H9 (cell line): ENCODE results near the gene MRPL39. TPM values are rescaled to one million over a fixed set of nuclear protein-coding genes. Genes with fewer than 3 reads are reported as not detected.

ENCODE experiments used
- DNase-seq: peaks from one replicate; pipeline ENCODE4 v3.0.0-alpha.2; 2017
- H2AFZ ChIP-seq: one replicate; pipeline ENCODE4 v1.6.1; 2013; ENCODE audit warnings: mild to moderate bottlenecking, low read length, control low read depth, moderate library complexity
- H2AK5ac ChIP-seq: 2 replicates; pipeline ENCODE4 v1.6.1; 2013; ENCODE audit warnings: low read length, control low read depth, mixed read lengths; ENCODE audit not compliant: insufficient read length
- H2BK120ac ChIP-seq: one replicate; pipeline ENCODE4 v1.6.1; 2013; ENCODE audit warnings: low read depth, mild to moderate bottlenecking, low read length, control low read depth, inconsistent platforms; ENCODE audit not compliant: poor library complexity, severe bottlenecking
- H2BK12ac ChIP-seq: 2 replicates; pipeline ENCODE4 v1.6.1; 2013; ENCODE audit warnings: low read length, control low read depth, mixed read lengths, low read depth; ENCODE audit not compliant: insufficient read length
- H2BK15ac ChIP-seq: 2 replicates; pipeline ENCODE4 v1.6.1; 2013; ENCODE audit warnings: low read depth, low read length, control low read depth
- H2BK20ac ChIP-seq: one replicate; pipeline ENCODE4 v1.6.1; 2013; ENCODE audit warnings: low read depth, mild to moderate bottlenecking, low read length, control low read depth, inconsistent platforms; ENCODE audit not compliant: poor library complexity, severe bottlenecking
- H2BK5ac ChIP-seq: 2 replicates; pipeline ENCODE4 v1.6.1; 2013; ENCODE audit warnings: low read length, control low read depth, mixed read lengths; ENCODE audit not compliant: insufficient read length
- H3K14ac ChIP-seq: 2 replicates; pipeline ENCODE4 v1.6.1; 2013; ENCODE audit warnings: low read length, control low read depth; ENCODE audit not compliant: insufficient read depth
- H3K18ac ChIP-seq: 2 replicates; pipeline ENCODE4 v1.6.1; 2013; ENCODE audit warnings: low read depth, mild to moderate bottlenecking, mixed read lengths, low read length, control low read depth; ENCODE audit not compliant: insufficient read length
- H3K23ac ChIP-seq: 2 replicates; pipeline ENCODE4 v1.6.1; 2013; ENCODE audit warnings: low read length, control low read depth, mixed read lengths, low read depth; ENCODE audit not compliant: insufficient read length
- H3K23me2 ChIP-seq: 2 replicates; pipeline ENCODE4 v1.6.1; 2013; ENCODE audit warnings: low read depth, mild to moderate bottlenecking, mixed read lengths, low read length, control low read depth; ENCODE audit not compliant: insufficient read length, poor library complexity, severe bottlenecking
- H3K27ac ChIP-seq: 2 replicates; pipeline ENCODE4 v1.5.1; 2013; ENCODE audit warnings: low read length, control low read depth, mixed read lengths, low read depth; ENCODE audit not compliant: insufficient read length
- H3K27me3 ChIP-seq: 2 replicates; pipeline ENCODE4 v1.6.1; 2013; ENCODE audit warnings: low read length, control low read depth, inconsistent platforms; ENCODE audit not compliant: insufficient read depth
- H3K4ac ChIP-seq: 2 replicates; pipeline ENCODE4 v1.6.1; 2013; ENCODE audit warnings: low read depth, mild to moderate bottlenecking, control low read depth, inconsistent platforms, low read length, moderate library complexity
- H3K4me1 ChIP-seq: 2 replicates; pipeline ENCODE4 v1.6.1; 2013; ENCODE audit warnings: low read length, control low read depth, inconsistent platforms; ENCODE audit not compliant: insufficient read depth
- H3K4me2 ChIP-seq: 2 replicates; pipeline ENCODE4 v1.6.1; 2013; ENCODE audit warnings: low read length, control low read depth, mixed read lengths; ENCODE audit not compliant: insufficient read length, insufficient read depth
- H3K56ac ChIP-seq: 2 replicates; pipeline ENCODE4 v1.6.1; 2013; ENCODE audit warnings: low read depth, mild to moderate bottlenecking, mixed read lengths, low read length, control low read depth; ENCODE audit not compliant: insufficient read length
- H3K79me1 ChIP-seq: 2 replicates; pipeline ENCODE4 v1.6.1; 2013; ENCODE audit warnings: low read depth, mild to moderate bottlenecking, moderate library complexity, low read length, control low read depth, inconsistent platforms; ENCODE audit not compliant: insufficient read depth, poor library complexity, severe bottlenecking
- H3K79me2 ChIP-seq: 2 replicates; pipeline ENCODE4 v1.6.1; 2013; ENCODE audit warnings: low read length, control low read depth, inconsistent platforms; ENCODE audit not compliant: insufficient read depth
- H3K9ac ChIP-seq: 2 replicates; pipeline ENCODE4 v1.6.1; 2013; ENCODE audit warnings: low read length, control low read depth, mixed read lengths; ENCODE audit not compliant: insufficient read length; ENCODE audit errors: extremely low read depth
- H3K9me3 ChIP-seq: one replicate; pipeline ENCODE4 v1.6.1; 2013; ENCODE audit warnings: low read depth, low read length, inconsistent platforms; ENCODE audit not compliant: control insufficient read depth
- H3T11ph ChIP-seq: one replicate; pipeline ENCODE4 v1.6.1; 2013; ENCODE audit warnings: mild to moderate bottlenecking, low read length, control low read depth, inconsistent platforms
- H4K20me1 ChIP-seq: one replicate; pipeline ENCODE4 v1.6.1; 2013; ENCODE audit not compliant: control insufficient read depth, insufficient read length, insufficient read depth
- H4K5ac ChIP-seq: 2 replicates; pipeline ENCODE4 v1.6.1; 2013; ENCODE audit warnings: low read depth, mild to moderate bottlenecking, mixed read lengths, low read length, control low read depth; ENCODE audit not compliant: insufficient read length
- H4K8ac ChIP-seq: replicated peaks from 2 replicates; pipeline ENCODE4 v1.6.1; 2013; ENCODE audit warnings: low read length, control low read depth, mixed read lengths, low read depth; ENCODE audit not compliant: insufficient read length
- H4K91ac ChIP-seq: 2 replicates; pipeline ENCODE4 v1.6.1; 2013; ENCODE audit warnings: low read depth, mild to moderate bottlenecking, moderate library complexity, mixed read lengths, low read length, control low read depth; ENCODE audit not compliant: insufficient read length
- H3K27ac Mint-ChIP-seq, 3 experiments: 2 replicates in 2 of 3; 3 replicates in 1 of 3; pipeline ENCODE4 v1.8.0; 2020 to 2021; ENCODE audit warnings: mixed read lengths in 3 of 3, mild to moderate bottlenecking in 1 of 3, moderate library complexity in 1 of 3
- H3K27me3 Mint-ChIP-seq: 2 replicates; pipeline ENCODE4 v1.8.0; 2021; ENCODE audit warnings: low read depth, mild to moderate bottlenecking, moderate library complexity, mixed read lengths
- H3K36me3 Mint-ChIP-seq, 3 experiments: 2 replicates in 2 of 3; 3 replicates in 1 of 3; pipeline ENCODE4 v1.8.0; 2020 to 2021; ENCODE audit warnings: low read depth in 3 of 3, mixed read lengths in 3 of 3; ENCODE audit not compliant: insufficient read depth in 1 of 3
- H3K4me1 Mint-ChIP-seq, 2 experiments: 2 replicates each; pipeline ENCODE4 v1.8.0; 2020; ENCODE audit warnings: mixed read lengths in 2 of 2
- H3K4me3 Mint-ChIP-seq, 2 experiments: 2 replicates in 1 of 2; 3 replicates in 1 of 2; pipeline ENCODE4 v1.8.0; 2020 to 2021; ENCODE audit warnings: mild to moderate bottlenecking in 2 of 2, mixed read lengths in 2 of 2, moderate library complexity in 1 of 2
- H3K9me3 Mint-ChIP-seq, 2 experiments: 2 replicates in 1 of 2; 3 replicates in 1 of 2; pipeline ENCODE4 v1.8.0; 2020; ENCODE audit warnings: mild to moderate bottlenecking in 2 of 2, mixed read lengths in 2 of 2, moderate library complexity in 1 of 2
- CTCF ChIP-seq: fragments of 200-600 bp; sonication (generic); conservative IDR thresholded peaks from 3 replicates; pipeline ENCODE4 v1.8.0; 2021; ENCODE audit warnings: antibody characterized with exemption, mild to moderate bottlenecking
- WGBS: extraction: QIAGEN DNeasy Blood & Tissue Kit; methylation state at CpG from one replicate; pipeline ENCODE4 v1.1.7; 2013; ENCODE audit warnings: missing lambda C conversion rate, low lambda C conversion rate, mixed read lengths; ENCODE audit not compliant: insufficient read length; ENCODE audit errors: extremely low coverage; 5-methylcytosine and 5-hydroxymethylcytosine counted together
- total RNA-seq: library from RNA; stranded (reverse); gene quantifications from 2 replicates; pipeline ENCODE4 v1.2.1, GENCODE V29; 2021

MRPL39 gene
- total RNA-seq, 1 experiment from 2014 or later: 58.8 TPM

GRCh38 chr21:25569084-25569483, 38.2 kb downstream of the MRPL39 start:
- Histone ChIP-seq H3K27ac (no peak overlapping the region), H2AK5ac (no peak overlapping the region), H3T11ph (no peak overlapping the region), H3K79me2 (no peaks in the 10 kb centered on the region), H3K4ac (no peak overlapping the region), H2BK120ac (no peak overlapping the region), H2BK12ac (no peak overlapping the region), H3K79me1 (no peaks in the 10 kb centered on the region), H2AFZ (no peak overlapping the region), H3K27me3 (no peaks in the 10 kb centered on the region), H4K20me1 (no peaks in the 10 kb centered on the region), H3K9ac (no peak overlapping the region), H3K56ac (no peak overlapping the region), H4K91ac (no peak overlapping the region), H2BK20ac (no peak overlapping the region), H3K14ac (no peak overlapping the region), H3K23me2 (no peaks in the 10 kb centered on the region), H3K4me2 (no peak overlapping the region), H3K18ac (no peak overlapping the region), H2BK15ac (no peak overlapping the region), H4K5ac (no peak overlapping the region), H3K4me1 (no peaks in the 10 kb centered on the region; the same call in 1 of the 2 replicates), H3K9me3 (no peaks in the 10 kb centered on the region), H4K8ac (no peak overlapping the region), H2BK5ac (no peak overlapping the region), H3K23ac (no peak overlapping the region)
- no peak for DNase-seq
- Mint-ChIP-seq H3K36me3 (no peaks in the 10 kb centered on the region), H3K4me3 (no peak overlapping the region), H3K9me3 (no peaks in the 10 kb centered on the region), H3K27ac (no peak overlapping the region), H3K4me1 (peaks cover 4 to 13% of the 10 kb centered on the region in 2 experiments), H3K27me3 (no peaks in the 10 kb centered on the region)
- no CpG with 5 or more reads among the region's 1 CpG for WGBS
- no peak for TF ChIP-seq CTCF
